Trophoblast cell (in vitro differentiated cells and primary cell): Measurements from ENCODE around the gene HMX1.

Source experiments
- DNase-seq, 2 donors: peaks; one replicate each; pipeline ENCODE4 v3.0.0-alpha.2; 2016
- H2AFZ ChIP-seq: 2 replicates; pipeline ENCODE4 v1.6.1; 2013; ENCODE audit warnings: low read length, moderate library complexity, mild to moderate bottlenecking; ENCODE audit not compliant: insufficient read depth, poor library complexity
- H2AK5ac ChIP-seq: 2 replicates; pipeline ENCODE4 v1.6.1; 2013; ENCODE audit warnings: mild to moderate bottlenecking, low read length
- H2BK120ac ChIP-seq: 2 replicates; pipeline ENCODE4 v1.6.1; 2013; ENCODE audit warnings: low read length, mild to moderate bottlenecking, moderate library complexity; ENCODE audit not compliant: insufficient read depth, poor library complexity
- H2BK12ac ChIP-seq: 2 replicates; pipeline ENCODE4 v1.6.1; 2013; ENCODE audit warnings: mild to moderate bottlenecking, low read length, moderate library complexity
- H2BK5ac ChIP-seq: 2 replicates; pipeline ENCODE4 v1.6.1; 2013; ENCODE audit warnings: low read length, low read depth, moderate library complexity, mild to moderate bottlenecking; ENCODE audit not compliant: poor library complexity
- H3K14ac ChIP-seq: 2 replicates; pipeline ENCODE4 v1.6.1; 2013; ENCODE audit warnings: mild to moderate bottlenecking, low read length
- H3K18ac ChIP-seq: 2 replicates; pipeline ENCODE4 v1.6.1; 2013; ENCODE audit warnings: mild to moderate bottlenecking, low read length
- H3K23ac ChIP-seq: 2 replicates; pipeline ENCODE4 v1.6.1; 2013; ENCODE audit warnings: low read length
- H3K27ac ChIP-seq: 2 replicates; pipeline ENCODE4 v1.5.1; 2013; ENCODE audit warnings: low read depth, mild to moderate bottlenecking, inconsistent platforms, low read length, moderate library complexity
- H3K27me3 ChIP-seq: 2 replicates; pipeline ENCODE4 v1.6.1; 2013; ENCODE audit warnings: inconsistent platforms, mild to moderate bottlenecking, low read length, moderate library complexity; ENCODE audit not compliant: insufficient read depth
- H3K36me3 ChIP-seq, 2 experiments: 1 replicate in 1 of 2; 2 replicates in 1 of 2; pipeline ENCODE4 v1.6.1; 2013; ENCODE audit warnings: low read length in 2 of 2, mild to moderate bottlenecking in 2 of 2, moderate library complexity in 1 of 2; ENCODE audit not compliant: insufficient read depth in 2 of 2, control insufficient read depth in 1 of 2
- H3K4ac ChIP-seq: 2 replicates; pipeline ENCODE4 v1.6.1; 2013; ENCODE audit warnings: low read depth, mild to moderate bottlenecking, low read length, moderate library complexity
- H3K4me1 ChIP-seq, 2 experiments: 1 replicate in 1 of 2; 2 replicates in 1 of 2; pipeline ENCODE4 v1.6.1; 2013; ENCODE audit warnings: low read length in 2 of 2, mild to moderate bottlenecking in 2 of 2, moderate library complexity in 1 of 2; ENCODE audit not compliant: insufficient read depth in 2 of 2, control insufficient read depth in 1 of 2
- H3K4me2 ChIP-seq: 2 replicates; pipeline ENCODE4 v1.6.1; 2013; ENCODE audit warnings: inconsistent platforms, mild to moderate bottlenecking, low read length, moderate library complexity
- H3K4me3 ChIP-seq: 2 replicates; pipeline ENCODE4 v1.5.1; 2013; ENCODE audit warnings: mild to moderate bottlenecking, low read depth, low read length, inconsistent platforms
- H3K79me1 ChIP-seq: one replicate; pipeline ENCODE4 v1.6.1; 2013; ENCODE audit warnings: low read length
- H3K79me2 ChIP-seq: 2 replicates; pipeline ENCODE4 v1.6.1; 2013; ENCODE audit warnings: low read length, mild to moderate bottlenecking; ENCODE audit not compliant: control insufficient read depth, insufficient read depth, poor library complexity
- H3K9ac ChIP-seq: 2 replicates; pipeline ENCODE4 v1.6.1; 2013; ENCODE audit warnings: mild to moderate bottlenecking, low read length
- H3K9me3 ChIP-seq: 2 replicates; pipeline ENCODE4 v1.6.1; 2013; ENCODE audit warnings: low read depth, mild to moderate bottlenecking, control low read depth, inconsistent platforms, low read length; ENCODE audit not compliant: insufficient read depth
- H4K12ac ChIP-seq: 2 replicates; pipeline ENCODE4 v1.6.1; 2013; ENCODE audit warnings: low read depth, mild to moderate bottlenecking, low read length, moderate library complexity
- H4K8ac ChIP-seq: 2 replicates; pipeline ENCODE4 v1.6.1; 2013; ENCODE audit warnings: low read depth, mild to moderate bottlenecking, low read length, moderate library complexity
- H4K91ac ChIP-seq: one replicate; pipeline ENCODE4 v1.6.1; 2013; ENCODE audit warnings: low read depth, mild to moderate bottlenecking, low read length, moderate library complexity
- WGBS: extraction: QIAGEN DNeasy Blood & Tissue Kit; methylation state at CpG from one replicate; pipeline ENCODE4 v1.1.7; 2013; ENCODE audit warnings: missing lambda C conversion rate; ENCODE audit not compliant: insufficient read length, insufficient coverage; ENCODE audit errors: extremely low coverage; 5-methylcytosine and 5-hydroxymethylcytosine counted together

Gene HMX1

DNA sequence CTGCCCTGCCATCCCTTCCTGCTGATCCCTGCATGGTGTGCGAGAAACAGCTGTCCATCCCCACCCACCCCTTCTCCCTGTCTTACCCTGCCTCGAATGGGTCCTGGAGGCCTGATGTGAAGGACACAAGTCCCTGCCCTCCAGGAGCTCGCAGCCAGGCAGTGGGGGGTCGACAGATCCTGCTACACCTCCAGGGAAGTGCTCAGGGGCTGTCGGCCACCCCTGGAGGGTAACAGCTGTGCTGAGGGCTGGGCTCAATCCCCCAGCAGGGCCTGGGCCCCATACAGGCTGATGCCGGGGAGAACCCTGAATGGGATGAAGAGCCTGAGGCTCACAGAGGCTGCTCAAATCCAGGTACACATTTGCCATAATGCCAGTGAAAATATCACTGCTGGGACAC, 17.6 kb downstream of the HMX1 start:
- H2AFZ ChIP-seq, result no peak overlapping the region
- no peak overlapping the region for H2BK5ac ChIP-seq
- H2AK5ac ChIP-seq, result no peak overlapping the region
- peaks cover 8 to 14% of the 10 kb centered on the region in 2 experiments for H3K4me1 ChIP-seq
- no peak overlapping the region for H3K9ac ChIP-seq
- H3K23ac ChIP-seq, result no peak overlapping the region
- H3K27ac ChIP-seq, result no peak overlapping the region
- no peaks in the 10 kb centered on the region for H3K36me3 ChIP-seq
- WGBS, result no CpG with 5 or more reads among the region's 6 CpGs
- no peak overlapping the region for H4K12ac ChIP-seq
- peaks cover 6% of the 10 kb centered on the region for H3K9me3 ChIP-seq
- H3K4me2 ChIP-seq, result no peak overlapping the region
- H2BK12ac ChIP-seq, result no peak overlapping the region
- H3K79me2 ChIP-seq, result no peaks in the 10 kb centered on the region
- H4K91ac ChIP-seq, result no peak overlapping the region
- no peak overlapping the region for H4K8ac ChIP-seq
- H3K27me3 ChIP-seq, result peaks cover 41% of the 10 kb centered on the region
- H3K4ac ChIP-seq, result no peak overlapping the region
- H3K79me1 ChIP-seq, result no peaks in the 10 kb centered on the region
- H3K14ac ChIP-seq, result no peak overlapping the region
- H2BK120ac ChIP-seq, result no peak overlapping the region
- H3K4me3 ChIP-seq, result no peak overlapping the region
- DNase-seq, result no peak
- H3K18ac ChIP-seq, result no peak overlapping the region

GRCh38 chr4:8853249-8853648, 18.4 kb downstream of the HMX1 start:
- Histone ChIP-seq H3K79me1 (no peaks in the 10 kb centered on the region), H2AK5ac (no peak overlapping the region), H2BK120ac (no peak overlapping the region), H3K79me2 (no peaks in the 10 kb centered on the region), H3K27me3 (peaks cover 34% of the 10 kb centered on the region), H3K36me3 (no peaks in the 10 kb centered on the region), H3K27ac (no peak overlapping the region), H4K91ac (no peak overlapping the region), H3K4me1 (peaks cover 8 to 14% of the 10 kb centered on the region in 2 experiments), H3K4me3 (no peak overlapping the region), H3K4me2 (no peak overlapping the region), H3K23ac (no peak overlapping the region), H2BK5ac (no peak overlapping the region), H2AFZ (no peak overlapping the region), H4K12ac (no peak overlapping the region), H2BK12ac (no peak overlapping the region), H3K4ac (no peak overlapping the region), H3K9me3 (peaks cover 4% of the 10 kb centered on the region), H3K14ac (no peak overlapping the region), H4K8ac (no peak overlapping the region), H3K18ac (no peak overlapping the region), H3K9ac (no peak overlapping the region)
- no peak for DNase-seq
- no CpG with 5 or more reads among the region's 6 CpGs for WGBS

DNA sequence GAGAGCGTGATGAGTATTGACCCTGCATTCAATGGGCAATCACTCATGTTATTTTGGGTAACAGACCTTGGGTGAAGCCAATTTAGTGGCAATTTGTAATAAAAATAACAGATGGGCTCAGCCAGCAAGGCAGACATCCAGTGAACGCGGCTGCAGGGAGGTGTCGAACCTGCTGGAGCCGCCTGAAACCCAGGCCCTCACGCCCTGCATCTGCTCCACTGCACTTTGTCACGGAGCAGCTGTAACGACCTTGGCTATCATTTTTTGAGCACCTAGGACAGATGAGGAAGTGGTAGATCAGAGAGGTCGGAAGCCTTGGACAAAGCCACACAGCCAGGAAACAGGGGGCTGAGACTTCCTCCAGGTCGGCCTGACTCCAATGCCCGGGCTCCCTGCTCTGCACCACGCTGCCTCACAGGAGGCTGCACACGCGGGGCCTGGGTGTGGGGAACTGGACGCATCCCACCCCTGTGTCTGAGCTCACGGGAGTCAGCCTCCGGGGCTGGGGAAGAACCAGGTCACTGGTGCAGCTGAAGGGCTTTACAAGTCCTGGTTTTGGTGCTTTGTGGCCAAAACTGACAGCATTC, 19.4 kb downstream of the HMX1 start:
- no peaks in the 10 kb centered on the region for H3K79me1 ChIP-seq
- peaks cover 4% of the 10 kb centered on the region for H3K9me3 ChIP-seq
- H2BK12ac ChIP-seq, result no peak overlapping the region
- H3K27ac ChIP-seq, result no peak overlapping the region
- no peak overlapping the region for H3K4me3 ChIP-seq
- no peak overlapping the region for H2AFZ ChIP-seq
- H2BK5ac ChIP-seq, result no peak overlapping the region
- H3K18ac ChIP-seq, result no peak overlapping the region
- no peak overlapping the region for H3K9ac ChIP-seq
- H3K23ac ChIP-seq, result no peak overlapping the region
- H3K4me2 ChIP-seq, result no peak overlapping the region
- no peak overlapping the region for H2BK120ac ChIP-seq
- H3K27me3 ChIP-seq, result peaks cover 23% of the 10 kb centered on the region
- H3K4me1 ChIP-seq, result peaks cover 3 to 4% of the 10 kb centered on the region in 2 experiments
- H4K12ac ChIP-seq, result no peak overlapping the region
- no CpG with 5 or more reads among the region's 17 CpGs for WGBS
- no peak overlapping the region for H4K8ac ChIP-seq
- no peak overlapping the region for H3K14ac ChIP-seq
- no peaks in the 10 kb centered on the region for H3K36me3 ChIP-seq
- no peak overlapping the region for H4K91ac ChIP-seq
- H3K4ac ChIP-seq, result no peak overlapping the region
- no peak overlapping the region for H2AK5ac ChIP-seq
- DNase-seq, result no peak
- no peaks in the 10 kb centered on the region for H3K79me2 ChIP-seq

- no peak overlapping the region for H4K91ac ChIP-seq
- peaks cover 4% of the 10 kb centered on the region for H3K9me3 ChIP-seq
- no peak overlapping the region for H3K18ac ChIP-seq
- no peak overlapping the region for H3K4ac ChIP-seq
- no peak overlapping the region for H4K8ac ChIP-seq
- H3K14ac ChIP-seq, result no peak overlapping the region
- no peak overlapping the region for H4K12ac ChIP-seq
- H3K79me1 ChIP-seq, result no peaks in the 10 kb centered on the region
- H3K4me2 ChIP-seq, result no peak overlapping the region
- H2AFZ ChIP-seq, result no peak overlapping the region
- no peak overlapping the region for H2BK5ac ChIP-seq
- no peak overlapping the region for H3K4me3 ChIP-seq
- H3K36me3 ChIP-seq, result no peaks in the 10 kb centered on the region
- H3K4me1 ChIP-seq, result peaks cover 0 to 3% of the 10 kb centered on the region in 2 experiments
- no peak overlapping the region for H2AK5ac ChIP-seq
- no peak overlapping the region for H3K27ac ChIP-seq
- no peak overlapping the region for H3K23ac ChIP-seq
- H2BK120ac ChIP-seq, result no peak overlapping the region
- H3K27me3 ChIP-seq, result peaks cover 16% of the 10 kb centered on the region
- no peak overlapping the region for H3K9ac ChIP-seq
- no peak for DNase-seq
- H3K79me2 ChIP-seq, result no peaks in the 10 kb centered on the region
- no CpG with 5 or more reads among the region's 20 CpGs for WGBS
- no peak overlapping the region for H2BK12ac ChIP-seq
Observed at GRCh38 chr4:8851321-8852117, 20.1 kb downstream of the HMX1 start.
